ENCODE measurements around the gene GAK. TPM values are rescaled to one million over a fixed set of nuclear protein-coding genes. Genes with fewer than 3 reads are reported as not detected.

Gene GAK
- total and polyA plus RNA-seq, 2 donors from 2014 or later: 92.0 to 124 TPM

DNA sequence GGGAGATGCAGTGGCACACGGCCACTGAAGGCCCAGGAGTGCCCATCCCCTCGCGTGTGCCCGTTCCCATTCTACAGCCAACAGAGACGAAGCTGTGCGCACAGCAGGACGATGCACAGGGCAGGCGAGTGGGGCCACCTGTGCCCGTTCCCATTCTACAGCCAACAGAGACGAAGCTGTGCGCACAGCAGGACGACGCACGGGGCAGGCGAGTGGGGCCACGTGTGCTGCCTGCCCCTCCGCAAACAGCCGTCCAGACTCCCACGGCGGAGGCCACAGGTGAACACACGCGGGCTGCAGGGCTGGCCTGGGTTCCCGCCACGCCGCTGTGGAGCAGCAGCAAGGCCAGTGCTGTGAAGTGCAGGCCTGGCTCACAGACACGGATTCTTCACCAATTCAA is 32.0 kb downstream of the GAK start:
- H3K36me3 ChIP-seq (ENCODE audit: control insufficient read depth in 2 of 3, insufficient read depth in 3 of 3, low read length in 3 of 3): peaks cover 0 to 10% (median 7%) of the 10 kb centered on the region in 3 donors
- H3K9ac ChIP-seq (ENCODE audit: low read length in 3 of 3): no peak overlapping the region
- intact Hi-C loops (cut with DNase I): no loop called here
- FAIRE-seq (no peak), DNase-seq (peak in 1 of 5 donors; percentile 69)
- H3K27me3 ChIP-seq (ENCODE audit: control insufficient read depth, insufficient read depth, low read length): no peaks in the 10 kb centered on the region
- no peaks in the 10 kb centered on the region for H3K9me3 ChIP-seq (ENCODE audit: control insufficient read depth in 2 of 3, insufficient read depth in 1 of 3, low read length in 3 of 3)
- H3K4me3 ChIP-seq (ENCODE audit: low read length in 3 of 3): no peak overlapping the region
- no peaks in the 10 kb centered on the region for H3K4me1 ChIP-seq (ENCODE audit: control insufficient read depth in 2 of 3, insufficient read depth in 2 of 3, low read depth in 1 of 3, low read length in 3 of 3)
- TF ChIP-seq, protein P1, sequence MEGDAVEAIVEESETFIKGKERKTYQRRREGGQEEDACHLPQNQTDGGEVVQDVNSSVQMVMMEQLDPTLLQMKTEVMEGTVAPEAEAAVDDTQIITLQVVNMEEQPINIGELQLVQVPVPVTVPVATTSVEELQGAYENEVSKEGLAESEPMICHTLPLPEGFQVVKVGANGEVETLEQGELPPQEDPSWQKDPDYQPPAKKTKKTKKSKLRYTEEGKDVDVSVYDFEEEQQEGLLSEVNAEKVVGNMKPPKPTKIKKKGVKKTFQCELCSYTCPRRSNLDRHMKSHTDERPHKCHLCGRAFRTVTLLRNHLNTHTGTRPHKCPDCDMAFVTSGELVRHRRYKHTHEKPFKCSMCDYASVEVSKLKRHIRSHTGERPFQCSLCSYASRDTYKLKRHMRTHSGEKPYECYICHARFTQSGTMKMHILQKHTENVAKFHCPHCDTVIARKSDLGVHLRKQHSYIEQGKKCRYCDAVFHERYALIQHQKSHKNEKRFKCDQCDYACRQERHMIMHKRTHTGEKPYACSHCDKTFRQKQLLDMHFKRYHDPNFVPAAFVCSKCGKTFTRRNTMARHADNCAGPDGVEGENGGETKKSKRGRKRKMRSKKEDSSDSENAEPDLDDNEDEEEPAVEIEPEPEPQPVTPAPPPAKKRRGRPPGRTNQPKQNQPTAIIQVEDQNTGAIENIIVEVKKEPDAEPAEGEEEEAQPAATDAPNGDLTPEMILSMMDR (IDR thresholded peaks at IDR 0.05; ENCODE audit: borderline replicate concordance, extremely low read depth, insufficient read depth): no peak
- no peak overlapping the region for H3K27ac ChIP-seq (ENCODE audit: low read depth in 2 of 2, low read length in 2 of 2)

DNA sequence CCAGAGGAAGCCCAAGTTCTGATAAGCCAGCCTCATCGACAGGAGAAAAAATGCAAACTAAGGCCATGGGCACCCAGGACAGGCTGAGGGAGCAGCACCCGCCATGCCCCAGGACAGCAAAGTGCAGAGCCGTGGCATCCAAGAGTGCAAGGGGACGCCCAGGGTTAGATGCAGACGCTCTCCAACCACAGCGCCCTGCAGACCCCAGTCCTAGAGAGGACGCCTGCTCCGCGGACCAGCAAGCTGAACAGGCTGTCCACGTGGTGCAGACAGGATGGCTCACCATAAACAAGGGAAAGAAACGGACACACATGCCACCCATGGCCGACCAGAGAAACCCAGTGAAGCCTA is 32.6 kb downstream of the GAK start:
- Histone ChIP-seq H3K27me3 (ENCODE audit: control insufficient read depth, insufficient read depth, low read length) (no peaks in the 10 kb centered on the region), H3K4me1 (ENCODE audit: control insufficient read depth in 2 of 3, insufficient read depth in 2 of 3, low read depth in 1 of 3, low read length in 3 of 3) (no peaks in the 10 kb centered on the region), H3K4me3 (ENCODE audit: low read length in 3 of 3) (no peak overlapping the region), H3K9me3 (ENCODE audit: control insufficient read depth in 2 of 3, insufficient read depth in 1 of 3, low read length in 3 of 3) (no peaks in the 10 kb centered on the region), H3K36me3 (ENCODE audit: control insufficient read depth in 2 of 3, insufficient read depth in 3 of 3, low read length in 3 of 3) (peaks cover 0 to 10% (median 7%) of the 10 kb centered on the region in 3 donors), H3K9ac (ENCODE audit: low read length in 3 of 3) (no peak overlapping the region), H3K27ac (ENCODE audit: low read depth in 2 of 2, low read length in 2 of 2) (no peak overlapping the region)
- TF ChIP-seq, protein P1 (IDR thresholded peaks at IDR 0.05; ENCODE audit: borderline replicate concordance, extremely low read depth, insufficient read depth): no peak
- intact Hi-C loops (cut with DNase I): no loop called here
- DNase-seq: peak in 1 of 5 donors; percentile 64
- FAIRE-seq: no peak

DNA sequence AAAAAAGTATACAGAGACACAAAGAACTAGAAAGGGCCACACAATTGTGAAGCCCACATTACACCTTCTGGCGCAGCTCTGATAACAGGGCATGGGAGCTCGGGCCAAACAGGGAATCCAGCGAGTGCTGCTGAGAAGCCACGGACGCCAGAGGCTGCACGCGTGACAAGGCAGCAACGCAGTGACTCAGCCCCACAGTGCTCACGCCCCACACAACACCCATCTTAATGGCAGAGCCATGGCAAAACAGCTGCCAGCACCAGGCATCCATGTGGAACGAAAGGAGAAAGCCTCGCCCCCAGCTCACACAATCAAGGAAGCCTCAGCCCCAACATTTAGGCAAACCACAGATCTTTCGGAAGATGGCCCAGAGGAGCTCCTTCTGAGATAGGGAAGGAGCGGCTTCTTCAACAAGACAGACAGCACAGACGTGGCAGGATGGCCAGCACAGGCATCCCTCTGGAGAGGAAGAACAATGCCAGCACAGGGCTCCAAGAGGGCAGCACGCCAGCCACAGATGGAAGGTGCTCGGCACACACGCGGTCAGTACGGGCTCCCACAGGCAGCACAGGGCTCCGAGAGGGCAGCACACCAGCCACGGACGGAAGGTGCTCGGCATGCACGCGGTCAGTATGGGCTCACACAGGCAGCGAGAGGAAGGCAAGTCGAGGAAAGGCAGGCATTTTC is 33.1 kb downstream of the GAK start:
- no peak overlapping the region for H3K4me3 ChIP-seq (ENCODE audit: low read length in 3 of 3)
- TF ChIP-seq, protein P1 (IDR thresholded peaks at IDR 0.05; ENCODE audit: borderline replicate concordance, extremely low read depth, insufficient read depth): no peak
- intact Hi-C loops (cut with DNase I): no loop called here
- DNase-seq (peak in 1 of 5 donors; percentile 33), FAIRE-seq (no peak)
- no peaks in the 10 kb centered on the region for H3K27me3 ChIP-seq (ENCODE audit: control insufficient read depth, insufficient read depth, low read length)
- no peak overlapping the region for H3K27ac ChIP-seq (ENCODE audit: low read depth in 2 of 2, low read length in 2 of 2)
- peaks cover 0 to 10% (median 7%) of the 10 kb centered on the region in 3 donors for H3K36me3 ChIP-seq (ENCODE audit: control insufficient read depth in 2 of 3, insufficient read depth in 3 of 3, low read length in 3 of 3)
- no peak overlapping the region for H3K9ac ChIP-seq (ENCODE audit: low read length in 3 of 3)
- H3K4me1 ChIP-seq (ENCODE audit: control insufficient read depth in 2 of 3, insufficient read depth in 2 of 3, low read depth in 1 of 3, low read length in 3 of 3): no peaks in the 10 kb centered on the region
- H3K9me3 ChIP-seq (ENCODE audit: control insufficient read depth in 2 of 3, insufficient read depth in 1 of 3, low read length in 3 of 3): no peaks in the 10 kb centered on the region
